GM23338 (cell line): ENCODE measurements around the gene MTHFS. TPM values are rescaled to one million over a fixed set of nuclear protein-coding genes. Genes with fewer than 3 reads are reported as not detected.

Experiments
- ATAC-seq: fragments of 200-7000 bp; cut with Tn5 transposase; 3 replicates; pipeline ENCODE4 v1.9.1; 2020
- DNase-seq: peaks from one replicate; pipeline ENCODE4 v3.0.0-alpha.2; 2015; ENCODE audit warnings: low spot score
- H2AFZ ChIP-seq: fragments of 200-600 bp; sonication (generic); 2 replicates; pipeline ENCODE4 v1.8.0; 2016; ENCODE audit warnings: antibody characterized with exemption, mild to moderate bottlenecking, moderate library complexity
- H3F3A ChIP-seq: fragments of 200-600 bp; sonication (generic); replicated peaks from 2 replicates; pipeline ENCODE4 v1.8.0; 2017; ENCODE audit warnings: antibody characterized with exemption, mixed run types, low read depth
- H3K27ac ChIP-seq: fragments of 200-600 bp; sonication (generic); 2 replicates; pipeline ENCODE4 v1.6.1; 2016; ENCODE audit warnings: low read depth
- H3K27me3 ChIP-seq: fragments of 200-600 bp; sonication (generic); 2 replicates; pipeline ENCODE4 v1.8.0; 2016; ENCODE audit warnings: mild to moderate bottlenecking, mixed run types, moderate library complexity; ENCODE audit not compliant: insufficient read depth
- H3K36me3 ChIP-seq: fragments of 200-600 bp; sonication (generic); 2 replicates; pipeline ENCODE4 v1.8.0; 2016; ENCODE audit warnings: mild to moderate bottlenecking; ENCODE audit not compliant: insufficient read depth
- H3K4me1 ChIP-seq: fragments of 200-600 bp; sonication (generic); 2 replicates; pipeline ENCODE4 v1.8.0; 2016; ENCODE audit warnings: mild to moderate bottlenecking, moderate library complexity; ENCODE audit not compliant: insufficient read depth
- H3K4me2 ChIP-seq: fragments of 200-600 bp; sonication (generic); 2 replicates; pipeline ENCODE4 v1.7.1; 2017; ENCODE audit warnings: mixed run types
- H3K4me3 ChIP-seq: fragments of 200-600 bp; sonication (generic); 2 replicates; pipeline ENCODE4 v1.6.1; 2016; ENCODE audit warnings: mixed run types
- H3K79me2 ChIP-seq: fragments of 200-600 bp; sonication (generic); replicated peaks from 2 replicates; pipeline ENCODE4 v1.8.0; 2017; ENCODE audit warnings: mild to moderate bottlenecking; ENCODE audit not compliant: insufficient read depth
- H3K9me2 ChIP-seq: fragments of 200-600 bp; sonication (generic); 2 replicates; pipeline ENCODE4 v1.8.0; 2017; ENCODE audit not compliant: insufficient read depth
- H4K20me1 ChIP-seq: fragments of 200-600 bp; sonication (generic); replicated peaks from 2 replicates; pipeline ENCODE4 v1.8.0; 2017; ENCODE audit warnings: mild to moderate bottlenecking; ENCODE audit not compliant: insufficient read depth
- H3K27ac Mint-ChIP-seq: 2 replicates; pipeline ENCODE4 v1.8.0; 2020; ENCODE audit warnings: inconsistent platforms, mild to moderate bottlenecking, moderate library complexity, mixed read lengths
- H3K27me3 Mint-ChIP-seq: 3 replicates; pipeline ENCODE4 v1.8.0; 2022; ENCODE audit warnings: low read depth, mild to moderate bottlenecking, moderate library complexity, mixed read lengths, inconsistent platforms; ENCODE audit not compliant: insufficient read depth, poor library complexity
- H3K36me3 Mint-ChIP-seq: 3 replicates; pipeline ENCODE4 v1.8.0; 2021; ENCODE audit warnings: low read depth, mild to moderate bottlenecking, inconsistent platforms, moderate library complexity, mixed read lengths
- H3K4me1 Mint-ChIP-seq: 3 replicates; pipeline ENCODE4 v1.8.0; 2020; ENCODE audit warnings: mild to moderate bottlenecking, inconsistent platforms, mixed read lengths
- H3K4me3 Mint-ChIP-seq: 3 replicates; pipeline ENCODE4 v1.8.0; 2021; ENCODE audit warnings: moderate library complexity, mild to moderate bottlenecking, inconsistent platforms, mixed read lengths
- H3K9me3 Mint-ChIP-seq: 3 replicates; pipeline ENCODE4 v1.8.0; 2020; ENCODE audit warnings: moderate library complexity, mild to moderate bottlenecking, inconsistent platforms, mixed read lengths
- CREB1 ChIP-seq: fragments of 250-450 bp; sonication (Bioruptor Pico); IDR thresholded peaks from 2 replicates; pipeline ENCODE4 v1.5.0; 2020; ENCODE audit warnings: low read depth, mild to moderate bottlenecking, moderate library complexity
- EZH2 ChIP-seq: fragments of 200-600 bp; sonication (generic); IDR thresholded peaks from one replicate; pipeline ENCODE4 v1.8.0; 2017; ENCODE audit warnings: antibody characterized with exemption, mild to moderate bottlenecking, low read depth; ENCODE audit not compliant: unreplicated experiment
- EZH2phosphoT487 ChIP-seq: fragments of 200-600 bp; sonication (generic); IDR thresholded peaks from one replicate; pipeline ENCODE4 v1.8.1; 2018; ENCODE audit warnings: antibody characterized with exemption; ENCODE audit not compliant: unreplicated experiment
- JUNB ChIP-seq: IDR thresholded peaks from one replicate; pipeline ENCODE4 v1.6.1; 2016; ENCODE audit warnings: antibody characterized with exemption; ENCODE audit not compliant: unreplicated experiment
- NANOG ChIP-seq: IDR thresholded peaks from 2 replicates; pipeline ENCODE4 v1.6.1; 2016; ENCODE audit warnings: antibody characterized with exemption, borderline replicate concordance
- POLR2AphosphoS5 ChIP-seq: IDR thresholded peaks from 2 replicates; pipeline ENCODE4 v1.6.1; 2016; ENCODE audit warnings: antibody characterized with exemption, low read depth
- STAT1 ChIP-seq: IDR thresholded peaks from one replicate; pipeline ENCODE4 v1.6.1; 2016; ENCODE audit warnings: antibody characterized with exemption; ENCODE audit not compliant: unreplicated experiment
- ZNF114 ChIP-seq: fragments of 250-450 bp; sonication (Bioruptor Pico); IDR thresholded peaks from 2 replicates; pipeline ENCODE4 v1.5.0; 2020; ENCODE audit warnings: mild to moderate bottlenecking, moderate library complexity
- ZNF331 ChIP-seq: fragments of 250-450 bp; sonication (Bioruptor Pico); IDR thresholded peaks from 2 replicates; pipeline ENCODE4 v1.5.0; 2020; ENCODE audit warnings: low read depth, mild to moderate bottlenecking, moderate library complexity
- polyA plus RNA-seq: library from polyadenylated mRNA; unstranded; fragments of >200 nt; fragmentation: Nextera tagmentation; extraction: Ambion mirVana; gene quantifications from 2 replicates; pipeline ENCODE4 v1.2.1, GENCODE V29; 2016
- total RNA-seq: library from RNA; depleted of rRNA; stranded (reverse); fragments of >200 nt; shearing (Covaris generic); gene quantifications from 2 replicates; pipeline ENCODE4 v1.2.3, GENCODE V29; 2014
- TF ChIP-seq, protein P1 (sequence below): fragments of 250-450 bp; sonication (Bioruptor Pico); IDR thresholded peaks from 2 replicates; pipeline ENCODE4 v1.5.0; 2020; ENCODE audit warnings: mild to moderate bottlenecking, moderate library complexity
- TF ChIP-seq, protein P2 (sequence below): IDR thresholded peaks from one replicate; pipeline ENCODE4 v1.6.1; 2018; ENCODE audit warnings: antibody characterized with exemption; ENCODE audit not compliant: unreplicated experiment
- TF ChIP-seq, protein P3 (sequence below), 2 experiments: fragments of 200-600 bp in 1 of 2; sonication (generic) in 1 of 2; conservative IDR thresholded peaks; 2 replicates each; pipeline versions ENCODE4 v1.5.1 to v1.6.1; 2016 to 2017; ENCODE audit warnings: antibody characterized with exemption in 2 of 2, low read depth in 2 of 2, mild to moderate bottlenecking in 2 of 2, moderate library complexity in 1 of 2
- TF ChIP-seq, protein P4 (sequence below): IDR thresholded peaks from 2 replicates; pipeline ENCODE4 v1.6.1; 2016; ENCODE audit warnings: antibody characterized with exemption

Gene MTHFS
- total and polyA plus RNA-seq, 2 experiments from 2014 or later: 33.2 to 62.0 TPM

DNA sequence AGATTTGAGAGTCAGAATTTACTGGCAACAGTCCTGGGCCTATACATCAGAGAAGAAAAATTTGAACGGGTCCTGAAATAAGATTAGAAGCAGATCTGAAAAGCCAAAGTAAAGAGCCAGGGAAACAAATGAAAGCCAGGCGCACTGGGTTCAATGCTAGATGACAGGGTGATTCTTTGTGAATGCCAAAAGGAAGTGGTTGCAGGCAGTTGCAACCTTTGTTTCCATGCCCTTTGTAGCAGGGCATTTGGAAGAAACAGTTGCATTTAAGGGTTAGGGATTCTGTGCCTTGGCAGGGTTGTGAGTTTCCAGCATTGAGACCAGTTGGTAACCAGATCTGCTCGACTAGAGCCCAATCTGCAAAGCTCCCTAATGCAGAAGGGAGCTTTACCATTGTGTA is 36.4 kb upstream of the MTHFS start:
- no peaks in the 10 kb centered on the region for H3K4me1 ChIP-seq
- H3K27me3 Mint-ChIP-seq: peaks cover 2% of the 10 kb centered on the region
- H4K20me1 ChIP-seq: no peaks in the 10 kb centered on the region
- H3K4me3 ChIP-seq: no peak overlapping the region
- H3F3A ChIP-seq: no peaks in the 10 kb centered on the region
- no peaks in the 10 kb centered on the region for H3K4me1 Mint-ChIP-seq
- DNase-seq (no peak), ATAC-seq (no peak)
- no peaks in the 10 kb centered on the region for H3K79me2 ChIP-seq
- H3K36me3 Mint-ChIP-seq: no peaks in the 10 kb centered on the region
- no peaks in the 10 kb centered on the region; the same call in 2 of the 3 replicates for H3K9me3 Mint-ChIP-seq
- H3K27me3 ChIP-seq: no peaks in the 10 kb centered on the region
- no peak overlapping the region for H3K27ac ChIP-seq
- H3K36me3 ChIP-seq: no peaks in the 10 kb centered on the region
- peak overlapping the region; percentile 63; the same call in 1 of the 2 replicates for H2AFZ ChIP-seq
- no peak overlapping the region for H3K4me2 ChIP-seq
- H3K9me2 ChIP-seq: no peaks in the 10 kb centered on the region
- TF ChIP-seq ZNF331 (no peak), JUNB (no peak), EZH2phosphoT487 (no peak), EZH2 (no peak), ZNF114 (no peak), POLR2AphosphoS5 (no peak), NANOG (no peak), STAT1 (no peak), CREB1 (CRISPR knock-in tag) (no peak)
- TF ChIP-seq, protein P1, sequence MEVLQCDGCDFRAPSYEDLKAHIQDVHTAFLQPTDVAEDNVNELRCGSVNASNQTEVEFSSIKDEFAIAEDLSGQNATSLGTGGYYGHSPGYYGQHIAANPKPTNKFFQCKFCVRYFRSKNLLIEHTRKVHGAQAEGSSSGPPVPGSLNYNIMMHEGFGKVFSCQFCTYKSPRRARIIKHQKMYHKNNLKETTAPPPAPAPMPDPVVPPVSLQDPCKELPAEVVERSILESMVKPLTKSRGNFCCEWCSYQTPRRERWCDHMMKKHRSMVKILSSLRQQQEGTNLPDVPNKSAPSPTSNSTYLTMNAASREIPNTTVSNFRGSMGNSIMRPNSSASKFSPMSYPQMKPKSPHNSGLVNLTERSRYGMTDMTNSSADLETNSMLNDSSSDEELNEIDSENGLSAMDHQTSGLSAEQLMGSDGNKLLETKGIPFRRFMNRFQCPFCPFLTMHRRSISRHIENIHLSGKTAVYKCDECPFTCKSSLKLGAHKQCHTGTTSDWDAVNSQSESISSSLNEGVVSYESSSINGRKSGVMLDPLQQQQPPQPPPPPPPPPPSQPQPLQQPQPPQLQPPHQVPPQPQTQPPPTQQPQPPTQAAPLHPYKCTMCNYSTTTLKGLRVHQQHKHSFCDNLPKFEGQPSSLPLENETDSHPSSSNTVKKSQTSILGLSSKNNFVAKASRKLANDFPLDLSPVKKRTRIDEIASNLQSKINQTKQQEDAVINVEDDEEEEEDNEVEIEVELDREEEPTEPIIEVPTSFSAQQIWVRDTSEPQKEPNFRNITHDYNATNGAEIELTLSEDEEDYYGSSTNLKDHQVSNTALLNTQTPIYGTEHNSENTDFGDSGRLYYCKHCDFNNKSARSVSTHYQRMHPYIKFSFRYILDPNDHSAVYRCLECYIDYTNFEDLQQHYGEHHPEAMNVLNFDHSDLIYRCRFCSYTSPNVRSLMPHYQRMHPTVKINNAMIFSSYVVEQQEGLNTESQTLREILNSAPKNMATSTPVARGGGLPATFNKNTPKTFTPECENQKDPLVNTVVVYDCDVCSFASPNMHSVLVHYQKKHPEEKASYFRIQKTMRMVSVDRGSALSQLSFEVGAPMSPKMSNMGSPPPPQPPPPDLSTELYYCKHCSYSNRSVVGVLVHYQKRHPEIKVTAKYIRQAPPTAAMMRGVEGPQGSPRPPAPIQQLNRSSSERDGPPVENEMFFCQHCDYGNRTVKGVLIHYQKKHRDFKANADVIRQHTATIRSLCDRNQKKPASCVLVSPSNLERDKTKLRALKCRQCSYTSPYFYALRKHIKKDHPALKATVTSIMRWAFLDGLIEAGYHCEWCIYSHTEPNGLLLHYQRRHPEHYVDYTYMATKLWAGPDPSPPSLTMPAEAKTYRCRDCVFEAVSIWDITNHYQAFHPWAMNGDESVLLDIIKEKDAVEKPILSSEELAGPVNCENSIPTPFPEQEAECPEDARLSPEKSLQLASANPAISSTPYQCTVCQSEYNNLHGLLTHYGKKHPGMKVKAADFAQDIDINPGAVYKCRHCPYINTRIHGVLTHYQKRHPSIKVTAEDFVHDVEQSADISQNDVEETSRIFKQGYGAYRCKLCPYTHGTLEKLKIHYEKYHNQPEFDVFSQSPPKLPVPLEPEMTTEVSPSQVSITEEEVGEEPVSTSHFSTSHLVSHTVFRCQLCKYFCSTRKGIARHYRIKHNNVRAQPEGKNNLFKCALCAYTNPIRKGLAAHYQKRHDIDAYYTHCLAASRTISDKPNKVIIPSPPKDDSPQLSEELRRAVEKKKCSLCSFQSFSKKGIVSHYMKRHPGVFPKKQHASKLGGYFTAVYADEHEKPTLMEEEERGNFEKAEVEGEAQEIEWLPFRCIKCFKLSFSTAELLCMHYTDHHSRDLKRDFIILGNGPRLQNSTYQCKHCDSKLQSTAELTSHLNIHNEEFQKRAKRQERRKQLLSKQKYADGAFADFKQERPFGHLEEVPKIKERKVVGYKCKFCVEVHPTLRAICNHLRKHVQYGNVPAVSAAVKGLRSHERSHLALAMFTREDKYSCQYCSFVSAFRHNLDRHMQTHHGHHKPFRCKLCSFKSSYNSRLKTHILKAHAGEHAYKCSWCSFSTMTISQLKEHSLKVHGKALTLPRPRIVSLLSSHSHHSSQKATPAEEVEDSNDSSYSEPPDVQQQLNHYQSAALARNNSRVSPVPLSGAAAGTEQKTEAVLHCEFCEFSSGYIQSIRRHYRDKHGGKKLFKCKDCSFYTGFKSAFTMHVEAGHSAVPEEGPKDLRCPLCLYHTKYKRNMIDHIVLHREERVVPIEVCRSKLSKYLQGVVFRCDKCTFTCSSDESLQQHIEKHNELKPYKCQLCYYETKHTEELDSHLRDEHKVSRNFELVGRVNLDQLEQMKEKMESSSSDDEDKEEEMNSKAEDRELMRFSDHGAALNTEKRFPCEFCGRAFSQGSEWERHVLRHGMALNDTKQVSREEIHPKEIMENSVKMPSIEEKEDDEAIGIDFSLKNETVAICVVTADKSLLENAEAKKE (CRISPR knock-in tag): no peak
- TF ChIP-seq, protein P2, sequence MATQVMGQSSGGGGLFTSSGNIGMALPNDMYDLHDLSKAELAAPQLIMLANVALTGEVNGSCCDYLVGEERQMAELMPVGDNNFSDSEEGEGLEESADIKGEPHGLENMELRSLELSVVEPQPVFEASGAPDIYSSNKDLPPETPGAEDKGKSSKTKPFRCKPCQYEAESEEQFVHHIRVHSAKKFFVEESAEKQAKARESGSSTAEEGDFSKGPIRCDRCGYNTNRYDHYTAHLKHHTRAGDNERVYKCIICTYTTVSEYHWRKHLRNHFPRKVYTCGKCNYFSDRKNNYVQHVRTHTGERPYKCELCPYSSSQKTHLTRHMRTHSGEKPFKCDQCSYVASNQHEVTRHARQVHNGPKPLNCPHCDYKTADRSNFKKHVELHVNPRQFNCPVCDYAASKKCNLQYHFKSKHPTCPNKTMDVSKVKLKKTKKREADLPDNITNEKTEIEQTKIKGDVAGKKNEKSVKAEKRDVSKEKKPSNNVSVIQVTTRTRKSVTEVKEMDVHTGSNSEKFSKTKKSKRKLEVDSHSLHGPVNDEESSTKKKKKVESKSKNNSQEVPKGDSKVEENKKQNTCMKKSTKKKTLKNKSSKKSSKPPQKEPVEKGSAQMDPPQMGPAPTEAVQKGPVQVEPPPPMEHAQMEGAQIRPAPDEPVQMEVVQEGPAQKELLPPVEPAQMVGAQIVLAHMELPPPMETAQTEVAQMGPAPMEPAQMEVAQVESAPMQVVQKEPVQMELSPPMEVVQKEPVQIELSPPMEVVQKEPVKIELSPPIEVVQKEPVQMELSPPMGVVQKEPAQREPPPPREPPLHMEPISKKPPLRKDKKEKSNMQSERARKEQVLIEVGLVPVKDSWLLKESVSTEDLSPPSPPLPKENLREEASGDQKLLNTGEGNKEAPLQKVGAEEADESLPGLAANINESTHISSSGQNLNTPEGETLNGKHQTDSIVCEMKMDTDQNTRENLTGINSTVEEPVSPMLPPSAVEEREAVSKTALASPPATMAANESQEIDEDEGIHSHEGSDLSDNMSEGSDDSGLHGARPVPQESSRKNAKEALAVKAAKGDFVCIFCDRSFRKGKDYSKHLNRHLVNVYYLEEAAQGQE: no peak
- TF ChIP-seq, protein P3, sequence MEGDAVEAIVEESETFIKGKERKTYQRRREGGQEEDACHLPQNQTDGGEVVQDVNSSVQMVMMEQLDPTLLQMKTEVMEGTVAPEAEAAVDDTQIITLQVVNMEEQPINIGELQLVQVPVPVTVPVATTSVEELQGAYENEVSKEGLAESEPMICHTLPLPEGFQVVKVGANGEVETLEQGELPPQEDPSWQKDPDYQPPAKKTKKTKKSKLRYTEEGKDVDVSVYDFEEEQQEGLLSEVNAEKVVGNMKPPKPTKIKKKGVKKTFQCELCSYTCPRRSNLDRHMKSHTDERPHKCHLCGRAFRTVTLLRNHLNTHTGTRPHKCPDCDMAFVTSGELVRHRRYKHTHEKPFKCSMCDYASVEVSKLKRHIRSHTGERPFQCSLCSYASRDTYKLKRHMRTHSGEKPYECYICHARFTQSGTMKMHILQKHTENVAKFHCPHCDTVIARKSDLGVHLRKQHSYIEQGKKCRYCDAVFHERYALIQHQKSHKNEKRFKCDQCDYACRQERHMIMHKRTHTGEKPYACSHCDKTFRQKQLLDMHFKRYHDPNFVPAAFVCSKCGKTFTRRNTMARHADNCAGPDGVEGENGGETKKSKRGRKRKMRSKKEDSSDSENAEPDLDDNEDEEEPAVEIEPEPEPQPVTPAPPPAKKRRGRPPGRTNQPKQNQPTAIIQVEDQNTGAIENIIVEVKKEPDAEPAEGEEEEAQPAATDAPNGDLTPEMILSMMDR (conservative IDR thresholded peaks at IDR 0.05; ENCODE audit: low read depth in 2 of 2): no peak
- TF ChIP-seq, protein P4, sequence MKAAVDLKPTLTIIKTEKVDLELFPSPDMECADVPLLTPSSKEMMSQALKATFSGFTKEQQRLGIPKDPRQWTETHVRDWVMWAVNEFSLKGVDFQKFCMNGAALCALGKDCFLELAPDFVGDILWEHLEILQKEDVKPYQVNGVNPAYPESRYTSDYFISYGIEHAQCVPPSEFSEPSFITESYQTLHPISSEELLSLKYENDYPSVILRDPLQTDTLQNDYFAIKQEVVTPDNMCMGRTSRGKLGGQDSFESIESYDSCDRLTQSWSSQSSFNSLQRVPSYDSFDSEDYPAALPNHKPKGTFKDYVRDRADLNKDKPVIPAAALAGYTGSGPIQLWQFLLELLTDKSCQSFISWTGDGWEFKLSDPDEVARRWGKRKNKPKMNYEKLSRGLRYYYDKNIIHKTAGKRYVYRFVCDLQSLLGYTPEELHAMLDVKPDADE: no peak
- H3K27ac Mint-ChIP-seq: no peak overlapping the region
- no peak overlapping the region for H3K4me3 Mint-ChIP-seq
